Measurements from ENCODE around the gene TBC1D22B.

- TF ChIP-seq CTCF (IDR thresholded peaks at IDR 0.05) = no peak
- TF ChIP-seq POLR2A (IDR thresholded peaks at IDR 0.05) = no peak
Measured at GRCh38 chr6:37310966-37311365, 53.4 kb downstream of the TBC1D22B start.
